SK-N-SH (cell line): ENCODE data around the gene CCNY. TPM values are rescaled to one million over a fixed set of nuclear protein-coding genes. Genes with fewer than 3 reads are reported as not detected.

Experiments used
- CTCF ChIA-PET: fragments of 300-600, 350-600 bp; formaldehyde crosslinking; extraction: SDS; loops from one replicate; lab custom pipeline; 2021; lab: Yijun Ruan, JAX
- POLR2A ChIA-PET: fragments of 350-600 bp; sonication (Branson Sonifier 250); formaldehyde crosslinking; extraction: SDS; loops from one replicate; lab custom pipeline; 2020; ENCODE audit warnings: antibody characterized with exemption, inconsistent platforms; lab: Yijun Ruan, JAX
- DNase-seq: peaks from one replicate; pipeline ENCODE4 v3.0.0; 2012
- H2AFZ ChIP-seq: fragments of 200-600 bp; sonication (generic); 2 replicates; pipeline ENCODE4 v1.8.1; 2016; ENCODE audit warnings: antibody characterized with exemption, mild to moderate bottlenecking, low read depth
- H3F3A ChIP-seq: fragments of 200-600 bp; sonication (generic); replicated peaks from 2 replicates; pipeline ENCODE3; 2016; ENCODE audit warnings: antibody characterized with exemption, mild to moderate bottlenecking; ENCODE audit not compliant: insufficient read depth
- H3K27ac ChIP-seq, 2 experiments: fragments of 200-500 bp in 1 of 2; fragments of 200-600 bp in 1 of 2; sonication (Bioruptor generic) in 1 of 2; sonication (generic), shearing (Covaris generic) in 1 of 2; 2 replicates each; pipeline versions ENCODE4 v1.5.1 to v1.6.1; 2014 to 2016; ENCODE audit warnings: low read depth in 2 of 2, inconsistent platforms in 1 of 2, low read length in 1 of 2, mild to moderate bottlenecking in 1 of 2, mixed read lengths in 1 of 2
- H3K27me3 ChIP-seq: fragments of 200-600 bp; sonication (generic), shearing (Covaris generic); 2 replicates; pipeline ENCODE4 v1.6.1; 2016; ENCODE audit warnings: mixed run types; ENCODE audit not compliant: insufficient read depth
- H3K36me3 ChIP-seq, 2 experiments: fragments of 200-500 bp in 1 of 2; fragments of 200-600 bp in 1 of 2; sonication (Bioruptor generic) in 1 of 2; sonication (generic) in 1 of 2; replicated peaks in 1 of 2; 2 replicates each; pipeline versions ENCODE3 to v1.5.1; 2014 to 2016; ENCODE audit warnings: low read length in 1 of 2, mild to moderate bottlenecking in 1 of 2; ENCODE audit not compliant: insufficient read depth in 2 of 2, control insufficient read depth in 1 of 2
- H3K4me1 ChIP-seq, 2 experiments: fragments of 200-500 bp in 1 of 2; fragments of 200-600 bp in 1 of 2; sonication (Bioruptor generic) in 1 of 2; sonication (generic), shearing (Covaris generic) in 1 of 2; 2 replicates each; pipeline versions ENCODE4 v1.5.1 to v1.6.1; 2014 to 2016; ENCODE audit warnings: low read depth in 1 of 2, low read length in 1 of 2, mixed run types in 1 of 2; ENCODE audit not compliant: insufficient read depth in 2 of 2, control insufficient read depth in 1 of 2
- H3K4me2 ChIP-seq: fragments of 200-600 bp; sonication (generic), shearing (Covaris generic); 2 replicates; pipeline ENCODE4 v1.6.1; 2017; ENCODE audit warnings: mixed run types
- H3K4me3 ChIP-seq, 2 experiments: fragments of 200-500 bp in 1 of 2; fragments of 200-600 bp in 1 of 2; sonication (Bioruptor generic) in 1 of 2; sonication (generic), shearing (Covaris generic) in 1 of 2; 2 replicates each; pipeline versions ENCODE4 v1.5.1 to v1.8.1; 2014 to 2016; ENCODE audit warnings: low read depth in 2 of 2, inconsistent platforms in 1 of 2, low read length in 1 of 2, mild to moderate bottlenecking in 1 of 2, mixed read lengths in 1 of 2, moderate library complexity in 1 of 2
- H3K79me2 ChIP-seq: fragments of 200-600 bp; sonication (generic); 2 replicates; pipeline ENCODE4 v1.8.1; 2017; ENCODE audit warnings: mild to moderate bottlenecking; ENCODE audit not compliant: insufficient read depth
- H3K9ac ChIP-seq: fragments of 200-600 bp; sonication (generic); 2 replicates; pipeline ENCODE4 v1.6.1; 2017; ENCODE audit warnings: mixed run types
- H3K9me2 ChIP-seq: fragments of 200-600 bp; sonication (generic); 2 replicates; pipeline ENCODE4 v1.6.1; 2017; ENCODE audit warnings: mixed run types
- H3K9me3 ChIP-seq: fragments of 200-600 bp; sonication (generic); 2 replicates; pipeline ENCODE4 v1.6.1; 2017; ENCODE audit warnings: mixed run types, mild to moderate bottlenecking, moderate library complexity
- H4K20me1 ChIP-seq: fragments of 200-600 bp; sonication (generic); 2 replicates; pipeline ENCODE4 v1.6.1; 2017; ENCODE audit warnings: mild to moderate bottlenecking, mixed run types; ENCODE audit not compliant: insufficient read depth
- ELF1 ChIP-seq: IDR thresholded peaks from 2 replicates; pipeline ENCODE4 v1.4.0; 2012
- EP300 ChIP-seq, 2 experiments: IDR thresholded peaks; 2 replicates each; pipeline versions ENCODE4 v1.4.0 to v1.6.1; 2012; ENCODE audit warnings: borderline replicate concordance in 1 of 2, low read depth in 1 of 2, low read length in 1 of 2
- GATA2 ChIP-seq: sonication (generic); formaldehyde crosslinking; IDR thresholded peaks from 2 replicates; pipeline ENCODE4 v1.5.0; 2020; ENCODE audit warnings: mild to moderate bottlenecking, missing genetic modification reagents
- MXI1 ChIP-seq: IDR thresholded peaks from 2 replicates; pipeline ENCODE4 v1.6.1; 2012; ENCODE audit warnings: mild to moderate bottlenecking, low read depth, low read length, improper control_type of control experiment
- POLR2AphosphoS5 ChIP-seq: IDR thresholded peaks from 2 replicates; pipeline ENCODE4 v1.6.1; 2012; ENCODE audit warnings: low read depth, low read length
- RAD21 ChIP-seq: IDR thresholded peaks from 2 replicates; pipeline ENCODE4 v1.6.1; 2012; ENCODE audit warnings: mild to moderate bottlenecking, low read length
- SMC3 ChIP-seq: IDR thresholded peaks from 2 replicates; pipeline ENCODE4 v1.6.1; 2012; ENCODE audit warnings: low read depth, low read length, improper control_type of control experiment
- TCF12 ChIP-seq: IDR thresholded peaks from 2 replicates; pipeline ENCODE4 v1.4.0; 2012
- YY1 ChIP-seq: IDR thresholded peaks from 2 replicates; pipeline ENCODE4 v1.4.0; 2012; ENCODE audit warnings: low read depth, mild to moderate bottlenecking
- WGBS: methylation state at CpG from one replicate; pipeline ENCODE4 v1.1.6; 2017; ENCODE audit warnings: low lambda C conversion rate; 5-methylcytosine and 5-hydroxymethylcytosine counted together
- polyA plus RNA-seq, 3 experiments: library from polyadenylated mRNA; depleted of rRNA; stranded (reverse); fragments of >200 nt; gene quantifications; 2 replicates each; pipeline ENCODE4 v1.2.3, GENCODE V29; 2012
- TF ChIP-seq, protein P1 (sequence below): fragments of 150-350 bp; IDR thresholded peaks from 2 replicates; pipeline ENCODE4 v1.6.1; 2017; ENCODE audit warnings: antibody characterized with exemption, low read length, low read depth, borderline replicate concordance
- TF ChIP-seq, protein P2 (sequence below): fragments of 200-600 bp; sonication (generic); IDR thresholded peaks from 2 replicates; pipeline ENCODE4 v1.6.1; 2017; ENCODE audit warnings: antibody characterized with exemption, mild to moderate bottlenecking, moderate library complexity
- TF ChIP-seq, protein P3 (sequence below): IDR thresholded peaks from 2 replicates; pipeline ENCODE4 v1.6.1; 2012; ENCODE audit warnings: mild to moderate bottlenecking, low read depth, low read length, moderate library complexity
- TF ChIP-seq, protein P4 (sequence below): fragments of 150-350 bp; IDR thresholded peaks from 2 replicates; pipeline ENCODE4 v1.6.1; 2016; ENCODE audit warnings: mild to moderate bottlenecking, low read depth, low read length
- TF ChIP-seq, protein P5 (sequence below): IDR thresholded peaks from 2 replicates; pipeline ENCODE4 v1.4.0; 2012; ENCODE audit warnings: low read depth, borderline replicate concordance
- TF ChIP-seq, protein P6 (sequence below): IDR thresholded peaks from 2 replicates; pipeline ENCODE4 v1.4.0; 2012; ENCODE audit warnings: low read depth, borderline replicate concordance

CCNY gene
- polyA plus RNA-seq, 1 of the 3 experiments (the other 2 are of a cell fraction): 29.4 TPM

DNA sequence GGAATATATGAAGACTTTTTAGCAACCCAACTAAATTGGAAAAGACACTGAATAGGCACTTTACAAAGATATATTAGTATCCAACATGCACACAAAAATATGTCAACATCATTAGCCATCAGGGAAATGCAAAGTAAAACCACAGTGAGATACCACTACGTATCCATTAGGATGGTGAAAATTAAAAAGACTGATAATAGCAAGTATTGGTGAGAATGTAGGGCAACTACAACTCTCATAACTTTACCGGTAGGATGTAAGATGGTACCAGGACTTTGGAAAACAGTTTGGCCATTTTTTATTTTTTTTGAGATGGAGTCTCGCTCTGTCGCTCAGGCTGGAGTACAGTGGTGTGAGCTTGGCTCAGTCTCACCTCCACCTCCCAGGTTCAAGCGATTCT is 13.7 kb upstream of the CCNY start:
- Histone ChIP-seq H3K4me3 (no peak overlapping the region), H4K20me1 (no peaks in the 10 kb centered on the region), H3K79me2 (peaks cover 75% of the 10 kb centered on the region), H3K4me2 (no peak overlapping the region), H3K9me3 (no peaks in the 10 kb centered on the region), H3K9me2 (no peaks in the 10 kb centered on the region), H3K36me3 (peaks cover 0 to 29% of the 10 kb centered on the region in 2 experiments), H2AFZ (no peak overlapping the region), H3K27me3 (no peaks in the 10 kb centered on the region), H3K4me1 (peaks cover 0 to 10% of the 10 kb centered on the region in 2 experiments; a peak in 2 of 4 replicates), H3K9ac (no peak overlapping the region), H3K27ac (no peak overlapping the region), H3F3A (no peaks in the 10 kb centered on the region)
- POLR2A ChIA-PET: no interaction called here
- WGBS: 98% methylated on average over 5 of the region's 5 CpGs
- CTCF ChIA-PET: no interaction called here
- no peak for DNase-seq
- no peak for TF ChIP-seq GATA2
- TF ChIP-seq, protein P1, sequence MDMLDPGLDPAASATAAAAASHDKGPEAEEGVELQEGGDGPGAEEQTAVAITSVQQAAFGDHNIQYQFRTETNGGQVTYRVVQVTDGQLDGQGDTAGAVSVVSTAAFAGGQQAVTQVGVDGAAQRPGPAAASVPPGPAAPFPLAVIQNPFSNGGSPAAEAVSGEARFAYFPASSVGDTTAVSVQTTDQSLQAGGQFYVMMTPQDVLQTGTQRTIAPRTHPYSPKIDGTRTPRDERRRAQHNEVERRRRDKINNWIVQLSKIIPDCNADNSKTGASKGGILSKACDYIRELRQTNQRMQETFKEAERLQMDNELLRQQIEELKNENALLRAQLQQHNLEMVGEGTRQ: no peak
- TF ChIP-seq, protein P2, sequence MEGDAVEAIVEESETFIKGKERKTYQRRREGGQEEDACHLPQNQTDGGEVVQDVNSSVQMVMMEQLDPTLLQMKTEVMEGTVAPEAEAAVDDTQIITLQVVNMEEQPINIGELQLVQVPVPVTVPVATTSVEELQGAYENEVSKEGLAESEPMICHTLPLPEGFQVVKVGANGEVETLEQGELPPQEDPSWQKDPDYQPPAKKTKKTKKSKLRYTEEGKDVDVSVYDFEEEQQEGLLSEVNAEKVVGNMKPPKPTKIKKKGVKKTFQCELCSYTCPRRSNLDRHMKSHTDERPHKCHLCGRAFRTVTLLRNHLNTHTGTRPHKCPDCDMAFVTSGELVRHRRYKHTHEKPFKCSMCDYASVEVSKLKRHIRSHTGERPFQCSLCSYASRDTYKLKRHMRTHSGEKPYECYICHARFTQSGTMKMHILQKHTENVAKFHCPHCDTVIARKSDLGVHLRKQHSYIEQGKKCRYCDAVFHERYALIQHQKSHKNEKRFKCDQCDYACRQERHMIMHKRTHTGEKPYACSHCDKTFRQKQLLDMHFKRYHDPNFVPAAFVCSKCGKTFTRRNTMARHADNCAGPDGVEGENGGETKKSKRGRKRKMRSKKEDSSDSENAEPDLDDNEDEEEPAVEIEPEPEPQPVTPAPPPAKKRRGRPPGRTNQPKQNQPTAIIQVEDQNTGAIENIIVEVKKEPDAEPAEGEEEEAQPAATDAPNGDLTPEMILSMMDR: no peak
- no peak for TF ChIP-seq SMC3
- no peak for TF ChIP-seq ELF1
- TF ChIP-seq, protein P3, sequence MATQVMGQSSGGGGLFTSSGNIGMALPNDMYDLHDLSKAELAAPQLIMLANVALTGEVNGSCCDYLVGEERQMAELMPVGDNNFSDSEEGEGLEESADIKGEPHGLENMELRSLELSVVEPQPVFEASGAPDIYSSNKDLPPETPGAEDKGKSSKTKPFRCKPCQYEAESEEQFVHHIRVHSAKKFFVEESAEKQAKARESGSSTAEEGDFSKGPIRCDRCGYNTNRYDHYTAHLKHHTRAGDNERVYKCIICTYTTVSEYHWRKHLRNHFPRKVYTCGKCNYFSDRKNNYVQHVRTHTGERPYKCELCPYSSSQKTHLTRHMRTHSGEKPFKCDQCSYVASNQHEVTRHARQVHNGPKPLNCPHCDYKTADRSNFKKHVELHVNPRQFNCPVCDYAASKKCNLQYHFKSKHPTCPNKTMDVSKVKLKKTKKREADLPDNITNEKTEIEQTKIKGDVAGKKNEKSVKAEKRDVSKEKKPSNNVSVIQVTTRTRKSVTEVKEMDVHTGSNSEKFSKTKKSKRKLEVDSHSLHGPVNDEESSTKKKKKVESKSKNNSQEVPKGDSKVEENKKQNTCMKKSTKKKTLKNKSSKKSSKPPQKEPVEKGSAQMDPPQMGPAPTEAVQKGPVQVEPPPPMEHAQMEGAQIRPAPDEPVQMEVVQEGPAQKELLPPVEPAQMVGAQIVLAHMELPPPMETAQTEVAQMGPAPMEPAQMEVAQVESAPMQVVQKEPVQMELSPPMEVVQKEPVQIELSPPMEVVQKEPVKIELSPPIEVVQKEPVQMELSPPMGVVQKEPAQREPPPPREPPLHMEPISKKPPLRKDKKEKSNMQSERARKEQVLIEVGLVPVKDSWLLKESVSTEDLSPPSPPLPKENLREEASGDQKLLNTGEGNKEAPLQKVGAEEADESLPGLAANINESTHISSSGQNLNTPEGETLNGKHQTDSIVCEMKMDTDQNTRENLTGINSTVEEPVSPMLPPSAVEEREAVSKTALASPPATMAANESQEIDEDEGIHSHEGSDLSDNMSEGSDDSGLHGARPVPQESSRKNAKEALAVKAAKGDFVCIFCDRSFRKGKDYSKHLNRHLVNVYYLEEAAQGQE: no peak
- TF ChIP-seq YY1: no peak
- TF ChIP-seq POLR2AphosphoS5: no peak
- TF ChIP-seq, protein P4, sequence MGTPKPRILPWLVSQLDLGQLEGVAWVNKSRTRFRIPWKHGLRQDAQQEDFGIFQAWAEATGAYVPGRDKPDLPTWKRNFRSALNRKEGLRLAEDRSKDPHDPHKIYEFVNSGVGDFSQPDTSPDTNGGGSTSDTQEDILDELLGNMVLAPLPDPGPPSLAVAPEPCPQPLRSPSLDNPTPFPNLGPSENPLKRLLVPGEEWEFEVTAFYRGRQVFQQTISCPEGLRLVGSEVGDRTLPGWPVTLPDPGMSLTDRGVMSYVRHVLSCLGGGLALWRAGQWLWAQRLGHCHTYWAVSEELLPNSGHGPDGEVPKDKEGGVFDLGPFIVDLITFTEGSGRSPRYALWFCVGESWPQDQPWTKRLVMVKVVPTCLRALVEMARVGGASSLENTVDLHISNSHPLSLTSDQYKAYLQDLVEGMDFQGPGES: no peak
- no peak for TF ChIP-seq TCF12
- no peak for TF ChIP-seq MXI1
- TF ChIP-seq, protein P5, sequence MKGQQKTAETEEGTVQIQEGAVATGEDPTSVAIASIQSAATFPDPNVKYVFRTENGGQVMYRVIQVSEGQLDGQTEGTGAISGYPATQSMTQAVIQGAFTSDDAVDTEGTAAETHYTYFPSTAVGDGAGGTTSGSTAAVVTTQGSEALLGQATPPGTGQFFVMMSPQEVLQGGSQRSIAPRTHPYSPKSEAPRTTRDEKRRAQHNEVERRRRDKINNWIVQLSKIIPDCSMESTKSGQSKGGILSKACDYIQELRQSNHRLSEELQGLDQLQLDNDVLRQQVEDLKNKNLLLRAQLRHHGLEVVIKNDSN: no peak
- TF ChIP-seq, protein P6, sequence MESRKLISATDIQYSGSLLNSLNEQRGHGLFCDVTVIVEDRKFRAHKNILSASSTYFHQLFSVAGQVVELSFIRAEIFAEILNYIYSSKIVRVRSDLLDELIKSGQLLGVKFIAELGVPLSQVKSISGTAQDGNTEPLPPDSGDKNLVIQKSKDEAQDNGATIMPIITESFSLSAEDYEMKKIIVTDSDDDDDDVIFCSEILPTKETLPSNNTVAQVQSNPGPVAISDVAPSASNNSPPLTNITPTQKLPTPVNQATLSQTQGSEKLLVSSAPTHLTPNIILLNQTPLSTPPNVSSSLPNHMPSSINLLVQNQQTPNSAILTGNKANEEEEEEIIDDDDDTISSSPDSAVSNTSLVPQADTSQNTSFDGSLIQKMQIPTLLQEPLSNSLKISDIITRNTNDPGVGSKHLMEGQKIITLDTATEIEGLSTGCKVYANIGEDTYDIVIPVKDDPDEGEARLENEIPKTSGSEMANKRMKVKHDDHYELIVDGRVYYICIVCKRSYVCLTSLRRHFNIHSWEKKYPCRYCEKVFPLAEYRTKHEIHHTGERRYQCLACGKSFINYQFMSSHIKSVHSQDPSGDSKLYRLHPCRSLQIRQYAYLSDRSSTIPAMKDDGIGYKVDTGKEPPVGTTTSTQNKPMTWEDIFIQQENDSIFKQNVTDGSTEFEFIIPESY: no peak
- TF ChIP-seq RAD21: no peak
- no peak for TF ChIP-seq EP300 (IDR thresholded peaks at IDR 0.05; ENCODE audit: borderline replicate concordance in 1 of 2, low read depth in 1 of 2, low read length in 1 of 2)
